Mucosa of rectum (tissue), 2 donors: ENCODE results near the gene NCBP2.

Source experiments
- H3K27ac ChIP-seq, 2 donors: one replicate each; pipeline ENCODE4 v1.7.0; 2013; ENCODE audit warnings: inconsistent platforms in 2 of 2, low read depth in 2 of 2, low read length in 2 of 2
- H3K27me3 ChIP-seq, 2 donors: one replicate each; pipeline ENCODE4 v1.7.0; 2013; ENCODE audit warnings: low read length in 2 of 2; ENCODE audit not compliant: control insufficient read depth in 2 of 2, insufficient read depth in 2 of 2
- H3K36me3 ChIP-seq, 2 donors: one replicate each; pipeline ENCODE4 v1.7.0; 2013; ENCODE audit warnings: low read length in 2 of 2; ENCODE audit not compliant: control insufficient read depth in 2 of 2, insufficient read depth in 2 of 2
- H3K4me1 ChIP-seq, 2 donors: one replicate each; pipeline ENCODE4 v1.7.0; 2013; ENCODE audit warnings: low read length in 2 of 2, mild to moderate bottlenecking in 1 of 2; ENCODE audit not compliant: control insufficient read depth in 2 of 2, insufficient read depth in 2 of 2
- H3K4me3 ChIP-seq, 2 donors: one replicate each; pipeline ENCODE4 v1.7.0; 2013; ENCODE audit warnings: low read length in 2 of 2
- H3K9ac ChIP-seq, 2 donors: one replicate each; pipeline ENCODE4 v1.7.0; 2013; ENCODE audit warnings: low read length in 2 of 2, low read depth in 1 of 2, mild to moderate bottlenecking in 1 of 2
- H3K9me3 ChIP-seq, 2 donors: one replicate each; pipeline ENCODE4 v1.7.0; 2013; ENCODE audit warnings: low read length in 2 of 2; ENCODE audit not compliant: control insufficient read depth in 2 of 2
- donor health status: healthy.
- donor health status: Normal muscosa, but diverticular disease.

NCBP2 gene

DNA sequence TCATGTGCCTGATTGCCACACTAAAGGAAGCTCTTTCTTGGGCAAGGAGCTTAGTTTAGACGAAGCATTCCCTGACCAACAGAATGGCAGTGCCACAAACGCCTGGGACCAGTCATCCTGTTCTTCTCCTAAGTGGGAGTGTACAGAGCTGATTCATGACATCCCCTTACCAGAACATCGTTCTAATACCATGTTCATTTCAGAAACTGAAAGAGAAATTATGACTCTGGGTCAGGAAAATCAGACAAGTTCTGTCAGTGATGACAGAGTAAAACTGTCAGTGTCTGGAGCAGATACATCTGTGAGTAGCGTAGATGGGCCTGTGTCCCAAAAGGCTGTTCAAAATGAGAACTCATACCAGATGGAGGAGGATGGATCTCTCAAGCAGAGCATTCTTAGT is 56.2 kb downstream of the NCBP2 start:
- no peaks in the 10 kb centered on the region for H3K9me3 ChIP-seq
- no peaks in the 10 kb centered on the region for H3K27me3 ChIP-seq
- H3K4me1 ChIP-seq: no peaks in the 10 kb centered on the region
- H3K9ac ChIP-seq: no peak overlapping the region
- H3K27ac ChIP-seq: no peak overlapping the region
- H3K4me3 ChIP-seq: no peak overlapping the region
- H3K36me3 ChIP-seq: peaks cover 16 to 18% of the 10 kb centered on the region in 2 donors
